HG03097 (cell line): Measurements from ENCODE around the gene MASP2.
"Not testable (repeated sequence)": the region's sequence is repeated elsewhere in the genome, so short reads cannot be mapped to it uniquely, and the experiment has no call there.

Experiments used
- ATAC-seq: cut with Tn5 transposase; IDR thresholded peaks from one replicate; pipeline ENCODE4 v1.9.1; 2021; ENCODE audit not compliant: unreplicated experiment, low FRiP score

Gene MASP2

DNA sequence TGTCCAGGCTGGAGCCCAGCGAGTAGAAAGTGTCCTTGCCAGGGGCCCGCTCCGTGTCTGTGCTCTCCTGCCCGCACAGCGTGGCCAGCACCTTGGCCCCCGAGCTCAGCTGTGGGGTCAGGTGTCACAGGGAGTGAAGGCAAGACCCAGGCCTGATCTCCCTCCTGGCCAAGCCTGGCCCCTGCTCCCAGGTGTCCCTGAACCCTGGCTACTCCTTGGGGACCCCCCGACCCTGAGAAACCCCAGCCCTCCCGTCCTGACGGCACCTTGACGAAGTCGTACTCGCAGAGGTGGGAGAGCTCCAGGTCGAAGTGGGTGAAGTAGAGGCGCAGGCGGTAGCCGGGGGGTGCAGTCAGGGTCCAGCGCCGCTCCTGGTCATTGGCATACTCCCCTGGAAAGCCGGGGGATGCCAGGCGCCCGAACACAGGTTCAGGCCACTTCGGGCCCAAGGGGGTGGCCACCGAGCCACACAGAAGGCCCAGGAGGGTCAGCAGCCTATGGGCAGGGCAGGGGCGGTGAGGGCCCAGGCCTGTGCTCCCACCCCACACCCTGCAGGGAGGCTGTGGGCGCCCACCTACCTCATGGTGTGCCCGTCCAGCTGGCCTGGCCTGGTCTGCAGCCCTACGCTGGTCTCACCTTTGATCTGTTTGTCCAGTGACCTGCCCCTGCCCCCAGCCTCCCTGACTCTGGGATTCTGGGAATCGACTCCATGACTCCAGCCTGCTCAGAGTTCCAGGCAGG is at the start of gene MASP2:
MASP2 (minus strand) TSS at position 615 of the 741 bp plus-strand sequence; CDS start at position 583, 32 bp downstream.
- ATAC-seq: no peak

DNA sequence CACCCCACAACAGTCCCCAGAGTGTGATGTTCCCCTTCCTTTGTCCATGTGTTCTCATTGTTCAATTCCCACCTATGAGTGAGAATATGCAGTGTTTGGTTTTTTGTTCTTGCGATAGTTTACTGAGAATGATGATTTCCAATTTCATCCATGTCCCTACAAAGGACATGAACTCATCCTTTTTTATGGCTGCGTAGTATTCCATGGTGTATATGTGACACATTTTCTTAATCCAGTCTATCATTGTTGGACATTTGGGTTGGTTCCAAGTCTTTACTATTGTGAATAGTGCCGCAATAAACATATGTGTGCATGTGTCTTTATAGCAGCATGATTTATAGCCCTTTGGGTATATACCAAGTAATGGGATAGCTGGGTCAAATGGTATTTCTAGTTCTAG is 36.7 kb upstream of the MASP2 start:
- ATAC-seq: not testable (repeated sequence)

DNA sequence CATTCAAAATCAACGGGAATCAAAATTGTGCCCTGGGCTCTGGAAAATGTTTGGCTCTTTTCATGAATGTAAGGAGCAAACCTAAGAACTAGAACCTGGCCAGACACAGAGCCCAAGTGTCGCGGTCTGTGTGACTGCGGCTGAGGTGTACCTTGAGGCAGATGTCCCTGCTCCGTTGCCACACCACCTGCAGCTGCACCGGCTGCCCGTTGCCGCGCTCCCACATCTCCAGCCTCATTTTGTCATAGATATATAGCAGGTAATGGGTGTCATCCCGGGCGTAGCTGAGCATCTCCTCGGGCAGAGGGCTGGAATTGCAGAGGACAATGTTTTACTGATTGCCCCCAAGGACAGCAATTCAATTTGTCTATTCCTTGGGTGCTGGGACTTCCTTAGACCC is 33.9 kb upstream of the MASP2 start:
- no peak for ATAC-seq

DNA sequence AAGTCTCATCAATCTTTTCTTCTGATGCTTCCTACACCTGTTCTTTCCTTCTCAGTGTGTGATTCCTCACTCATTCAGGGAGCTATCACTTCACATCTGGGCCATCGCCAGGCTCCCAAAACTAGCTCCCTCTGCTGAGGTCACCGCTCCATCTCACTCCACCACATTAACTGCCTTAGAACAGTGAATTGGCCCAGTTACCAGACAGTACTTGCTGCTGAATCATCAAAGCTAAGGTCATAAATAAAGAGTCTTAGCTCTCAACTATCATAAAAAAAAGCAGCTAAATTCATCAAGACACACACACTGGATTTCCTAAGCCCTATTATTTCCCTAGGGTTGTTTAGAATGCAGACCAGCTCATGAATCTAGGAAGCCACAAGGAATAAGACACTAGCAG is 31.6 kb upstream of the MASP2 start:
- no peak for ATAC-seq

DNA sequence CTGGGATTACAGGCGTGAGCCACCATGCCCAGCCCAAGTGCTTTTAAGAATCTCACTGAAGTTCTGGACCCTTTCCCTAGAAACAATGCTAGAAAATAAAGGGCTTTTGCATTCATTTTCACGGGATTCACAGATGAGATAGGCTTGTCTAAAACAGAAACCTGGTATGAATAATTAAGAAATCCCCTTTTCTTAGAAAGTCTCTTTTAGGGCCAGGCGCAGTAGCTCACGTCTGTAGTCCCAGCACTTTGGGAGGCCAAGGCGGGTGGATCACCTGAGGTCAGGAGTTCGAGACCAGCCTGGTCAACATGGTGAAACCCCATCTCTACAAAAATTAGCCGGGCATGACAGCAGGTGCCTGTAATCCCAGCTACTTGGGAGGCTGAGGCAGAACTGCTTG is 26.4 kb upstream of the MASP2 start:
- ATAC-seq: not testable (repeated sequence)

DNA sequence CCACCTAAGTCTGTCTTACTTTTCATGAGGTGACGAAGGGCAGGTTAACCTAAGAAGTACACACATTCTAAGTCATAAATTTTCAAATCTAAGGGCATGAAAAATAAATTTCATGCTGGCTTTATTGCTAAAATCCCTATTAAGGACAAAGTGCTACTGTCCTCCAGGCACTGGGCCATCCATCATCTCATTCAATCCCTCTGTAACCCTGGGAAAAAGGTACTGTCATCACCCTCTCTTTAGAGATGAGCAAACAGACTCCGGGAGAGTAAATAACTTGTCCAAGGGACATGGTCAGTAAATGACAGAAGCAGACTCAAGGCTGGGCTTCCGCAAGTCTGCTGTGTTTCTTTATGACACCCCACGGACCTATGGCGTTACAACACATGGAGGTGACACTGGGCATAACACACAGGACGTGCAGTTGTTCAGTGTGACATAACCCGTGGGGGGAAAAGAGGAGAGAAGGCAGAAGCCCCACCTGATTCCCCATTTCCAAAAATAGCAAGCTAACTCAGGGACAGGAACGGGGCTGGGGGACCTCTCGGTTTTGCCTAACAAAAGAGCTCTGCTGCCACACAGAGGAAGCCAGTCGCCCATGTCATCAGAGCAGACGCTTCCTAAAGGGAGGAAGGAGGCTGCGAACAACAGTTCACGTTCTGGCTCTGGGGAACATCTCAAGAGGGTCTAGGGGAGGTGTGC is 25.3 kb upstream of the MASP2 start:
- ATAC-seq: no peak

DNA sequence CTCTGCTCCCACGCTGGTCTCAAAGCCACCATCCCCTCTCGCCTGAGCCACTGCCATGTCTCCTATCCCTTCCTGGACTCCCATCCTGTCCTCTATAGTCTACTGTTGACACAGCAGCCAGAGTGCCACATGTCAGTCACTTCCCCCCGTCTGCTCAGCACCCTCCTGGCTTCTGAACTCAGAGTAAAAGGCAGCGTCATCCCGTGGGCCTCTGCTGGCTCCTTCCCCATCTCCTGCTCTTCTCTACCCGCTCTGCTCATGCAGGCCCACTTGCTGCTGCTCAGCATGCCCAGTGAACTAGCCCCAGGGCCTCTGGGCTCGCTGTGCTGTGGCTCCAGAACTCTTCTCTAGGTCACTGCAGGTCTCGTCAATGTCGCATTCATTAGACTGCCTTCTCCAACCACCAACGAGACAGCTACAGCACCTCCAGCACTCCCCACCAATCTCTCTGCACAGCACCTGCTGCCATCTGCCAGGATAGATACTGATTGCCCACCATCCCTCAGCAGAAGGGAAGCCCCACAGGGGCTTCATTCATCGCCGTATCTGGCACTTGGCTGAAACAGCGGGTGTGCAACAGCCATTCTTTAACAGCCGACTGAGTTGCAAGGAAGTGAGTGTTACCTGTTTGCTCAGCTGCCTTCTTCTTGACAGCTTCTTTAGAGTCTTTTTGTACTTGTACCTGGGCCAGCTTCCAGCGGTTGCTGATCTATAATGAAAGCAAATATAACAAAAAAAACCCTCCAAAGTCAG is 24.6 kb upstream of the MASP2 start:
- no peak for ATAC-seq

DNA sequence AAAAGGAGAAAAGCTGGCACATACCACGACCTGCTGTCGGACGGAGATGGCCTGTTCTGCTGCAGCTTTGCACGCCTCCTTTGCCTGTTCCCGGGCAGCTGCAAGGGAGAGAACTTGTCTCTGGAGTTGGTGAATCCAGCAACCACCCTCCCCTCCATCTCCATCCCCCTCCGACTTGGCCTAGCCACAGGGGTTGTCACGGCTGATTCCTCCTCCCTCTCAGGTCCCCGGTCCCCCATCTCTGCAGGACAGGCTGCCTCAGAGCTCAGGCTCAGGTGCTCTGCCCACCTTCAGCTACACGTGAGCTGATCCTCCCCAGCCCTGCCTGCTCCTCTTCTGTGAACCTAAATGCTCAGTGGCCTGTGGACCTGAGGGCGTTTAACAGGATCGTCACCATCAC is 23.8 kb upstream of the MASP2 start:
- ATAC-seq: no peak

DNA sequence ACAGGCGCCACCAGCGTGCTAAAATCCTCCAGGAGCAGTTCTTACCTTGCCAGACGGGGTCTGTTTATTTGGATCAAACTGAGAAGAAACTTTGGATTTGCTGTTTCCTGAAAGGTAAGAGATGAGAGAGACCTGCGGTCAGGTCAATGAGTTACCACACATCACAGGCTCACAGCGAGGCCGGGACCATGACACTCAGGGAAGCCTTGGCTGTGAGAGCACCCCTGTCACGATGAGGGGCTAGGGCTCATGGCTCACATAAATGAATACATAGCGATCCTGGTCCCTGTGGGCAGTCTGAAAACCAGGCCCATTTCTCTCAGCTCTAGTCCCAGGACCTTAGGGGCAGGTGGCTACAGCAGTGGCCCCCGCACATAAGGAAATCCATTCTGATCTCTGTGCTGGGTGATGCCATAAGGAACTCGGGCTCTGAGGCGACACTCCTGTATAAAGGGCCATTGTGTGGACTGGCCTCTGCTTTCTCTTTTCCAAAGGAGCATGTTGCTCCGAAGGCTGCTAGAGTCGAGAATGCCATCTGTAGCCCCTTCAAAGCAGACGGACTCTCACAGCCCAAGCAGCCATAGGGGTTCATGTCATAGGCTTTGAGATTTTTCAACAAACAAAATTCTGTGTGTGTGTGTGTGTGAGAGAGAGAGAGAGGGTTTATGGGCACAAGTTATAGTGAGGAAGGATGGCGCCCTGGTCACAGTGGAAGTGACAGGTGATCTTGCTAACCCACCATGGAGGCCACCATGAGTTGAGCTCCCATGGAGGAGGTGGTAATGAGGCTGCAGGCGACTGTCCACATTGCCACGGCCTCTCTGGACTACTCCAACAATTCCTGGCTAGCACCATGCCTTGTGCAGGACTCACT is 21.8 kb upstream of the MASP2 start:
- ATAC-seq: no peak

DNA sequence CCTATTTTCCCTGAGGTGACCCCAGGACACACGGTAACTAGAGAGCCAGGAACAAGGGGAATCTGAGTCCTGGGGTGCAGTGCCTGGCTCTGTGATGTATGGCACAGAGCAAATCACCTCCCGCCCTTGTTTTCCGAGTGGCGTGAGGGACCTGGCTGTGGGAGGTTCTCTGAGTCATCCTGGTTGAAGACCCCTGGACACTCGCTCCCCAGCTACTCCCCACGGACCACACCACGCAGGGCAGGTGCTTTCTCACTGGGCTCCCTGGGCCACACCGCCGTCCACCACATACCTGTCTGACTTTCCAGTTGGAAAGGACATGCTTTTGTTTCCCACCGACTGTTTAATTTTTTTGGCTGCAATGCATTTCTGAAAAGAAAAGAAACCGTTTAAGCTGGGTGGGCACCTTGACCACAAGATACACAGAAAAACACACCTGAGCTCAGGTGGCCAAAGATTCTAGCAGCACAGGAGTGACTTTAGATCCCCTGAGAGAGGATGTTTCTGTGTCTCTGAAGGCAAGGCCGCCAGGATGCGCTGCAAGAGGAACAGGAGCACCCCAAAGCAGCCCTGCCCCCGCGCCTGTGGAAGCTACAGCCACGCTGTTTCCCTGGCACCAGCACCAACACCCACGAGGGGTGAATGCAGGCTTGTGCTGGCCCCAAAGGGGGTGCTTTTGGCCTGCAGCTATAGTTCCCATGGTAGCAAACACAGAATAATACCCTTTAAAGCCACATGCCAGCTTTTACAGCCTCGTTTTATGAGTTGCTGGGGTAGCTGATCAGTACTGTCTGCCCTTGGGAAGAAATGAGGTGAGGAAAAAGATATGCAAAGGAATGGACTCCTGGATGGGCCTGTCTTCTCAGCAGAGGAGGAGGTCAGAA is 20.9 kb upstream of the MASP2 start:
- ATAC-seq: no peak

DNA sequence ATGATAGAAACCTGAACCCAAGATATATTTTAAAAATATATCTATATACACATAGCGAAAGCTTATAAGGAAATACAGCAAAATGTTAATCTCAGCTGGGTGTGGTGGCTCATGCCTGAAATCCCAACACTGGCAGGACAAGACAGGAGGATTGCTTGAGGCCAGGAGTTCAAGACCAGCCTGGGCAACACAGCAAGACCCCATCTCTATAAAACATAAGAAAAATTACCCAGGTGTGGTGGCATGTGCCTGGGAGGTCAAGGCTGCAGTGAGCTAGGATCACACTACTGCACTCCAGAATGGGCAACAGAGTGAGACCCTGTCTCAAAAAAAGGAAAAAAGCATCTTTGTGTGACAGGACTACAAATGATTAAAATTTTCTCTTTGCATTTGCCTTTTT is 18.8 kb upstream of the MASP2 start:
- no peak for ATAC-seq

DNA sequence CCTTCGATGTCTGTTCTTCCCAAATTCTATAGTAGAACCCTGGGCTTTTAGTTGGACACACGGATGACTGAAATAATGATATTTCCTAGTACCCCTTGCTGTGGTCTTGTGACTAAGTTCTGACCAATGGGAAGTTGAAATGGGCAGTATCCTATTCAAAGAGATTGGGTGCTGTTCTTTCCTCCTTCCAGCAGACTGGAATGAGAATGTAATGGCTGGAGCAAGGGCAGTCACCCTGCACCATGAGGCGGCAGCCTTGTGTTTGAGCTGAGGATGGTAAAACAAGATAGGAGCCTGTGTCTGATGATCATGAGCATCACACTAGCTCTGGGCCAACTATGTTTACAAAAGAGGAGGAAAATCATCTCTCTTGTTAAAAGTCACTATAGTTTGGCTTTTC is 17.9 kb upstream of the MASP2 start:
- ATAC-seq: no peak

DNA sequence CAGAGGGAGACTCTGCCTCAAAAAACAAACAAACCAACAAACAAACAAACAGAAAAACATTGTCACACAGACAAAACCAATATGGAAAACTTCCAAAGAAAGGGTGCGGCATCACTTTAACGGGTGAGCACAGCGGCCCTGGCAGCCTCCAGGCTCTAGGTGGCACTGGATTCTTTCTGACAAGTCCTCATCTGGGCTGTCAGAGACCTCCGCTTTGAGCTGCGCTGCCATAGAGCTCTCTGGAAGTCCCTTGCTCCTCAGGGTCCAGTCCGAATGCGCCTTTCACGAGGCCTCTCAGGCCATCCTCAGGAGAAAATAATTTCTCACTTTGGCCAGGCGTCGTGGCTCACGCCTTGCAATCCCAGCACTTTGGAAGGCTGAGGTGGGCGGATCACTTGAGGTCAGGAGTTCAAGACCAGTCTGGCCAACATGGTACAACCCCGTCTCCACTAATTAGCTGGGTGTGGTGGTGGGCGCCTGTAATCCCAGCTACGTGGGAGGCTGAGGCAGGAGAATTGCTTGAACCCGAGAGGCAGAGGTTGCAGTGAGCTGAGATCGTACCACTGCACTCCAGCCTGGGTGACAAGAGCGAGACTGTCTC is 17.0 kb upstream of the MASP2 start:
- not testable (repeated sequence) for ATAC-seq

DNA sequence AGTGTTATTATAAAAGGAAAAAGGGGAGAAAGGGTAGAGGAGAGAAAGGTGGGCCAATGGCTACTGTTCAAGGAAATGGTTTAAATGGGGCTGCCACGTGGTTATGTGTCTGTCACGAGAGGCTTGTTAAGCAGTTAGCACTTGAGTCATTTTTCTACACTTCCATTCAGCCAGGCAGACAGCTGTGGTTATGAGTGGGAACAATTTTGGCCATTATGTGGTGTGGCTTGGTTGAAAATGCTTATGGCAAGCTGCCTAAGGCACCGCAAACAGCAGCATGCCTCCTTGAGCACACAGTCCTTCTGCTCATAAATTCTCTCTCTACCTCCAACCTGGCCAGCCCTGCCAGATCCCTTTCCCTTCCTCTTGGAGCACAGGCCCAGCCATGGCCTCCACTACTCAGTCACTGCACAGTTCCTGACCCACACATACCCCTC is 15.9 kb upstream of the MASP2 start:
- no peak for ATAC-seq

DNA sequence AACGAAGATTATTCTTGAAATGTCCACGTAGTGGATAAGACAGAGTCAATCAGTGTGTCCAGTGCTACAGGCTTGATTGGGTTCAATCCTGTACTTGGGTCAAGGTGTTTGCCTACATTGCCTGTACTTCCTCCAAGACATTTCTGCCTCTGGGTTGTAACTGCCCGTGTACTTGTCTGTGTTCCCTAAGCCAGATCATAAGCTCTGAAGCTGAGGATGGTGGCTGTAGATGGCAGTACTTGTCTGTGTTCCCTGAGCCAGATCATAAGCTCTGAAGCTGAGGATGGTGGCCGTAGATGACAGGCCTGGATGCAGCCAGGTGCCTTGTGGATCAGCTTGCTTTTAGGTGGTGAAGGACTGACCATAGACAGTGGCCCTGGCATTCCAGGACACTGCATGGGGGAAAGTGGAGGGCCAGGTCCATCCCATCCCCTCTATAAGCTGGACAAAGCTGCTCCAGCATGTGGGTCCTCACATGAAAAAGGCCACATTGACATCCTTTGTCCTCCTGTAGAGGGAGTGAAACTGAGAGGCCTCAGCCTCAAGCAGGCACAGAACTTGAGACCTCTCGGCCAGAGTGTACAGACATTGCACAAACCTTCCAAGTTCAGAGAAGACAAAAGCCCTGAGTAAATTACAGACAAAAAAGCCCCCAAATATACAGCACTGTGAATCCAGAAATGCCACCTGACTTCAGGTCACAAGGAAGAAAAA is 14.8 kb upstream of the MASP2 start:
- no peak for ATAC-seq

DNA sequence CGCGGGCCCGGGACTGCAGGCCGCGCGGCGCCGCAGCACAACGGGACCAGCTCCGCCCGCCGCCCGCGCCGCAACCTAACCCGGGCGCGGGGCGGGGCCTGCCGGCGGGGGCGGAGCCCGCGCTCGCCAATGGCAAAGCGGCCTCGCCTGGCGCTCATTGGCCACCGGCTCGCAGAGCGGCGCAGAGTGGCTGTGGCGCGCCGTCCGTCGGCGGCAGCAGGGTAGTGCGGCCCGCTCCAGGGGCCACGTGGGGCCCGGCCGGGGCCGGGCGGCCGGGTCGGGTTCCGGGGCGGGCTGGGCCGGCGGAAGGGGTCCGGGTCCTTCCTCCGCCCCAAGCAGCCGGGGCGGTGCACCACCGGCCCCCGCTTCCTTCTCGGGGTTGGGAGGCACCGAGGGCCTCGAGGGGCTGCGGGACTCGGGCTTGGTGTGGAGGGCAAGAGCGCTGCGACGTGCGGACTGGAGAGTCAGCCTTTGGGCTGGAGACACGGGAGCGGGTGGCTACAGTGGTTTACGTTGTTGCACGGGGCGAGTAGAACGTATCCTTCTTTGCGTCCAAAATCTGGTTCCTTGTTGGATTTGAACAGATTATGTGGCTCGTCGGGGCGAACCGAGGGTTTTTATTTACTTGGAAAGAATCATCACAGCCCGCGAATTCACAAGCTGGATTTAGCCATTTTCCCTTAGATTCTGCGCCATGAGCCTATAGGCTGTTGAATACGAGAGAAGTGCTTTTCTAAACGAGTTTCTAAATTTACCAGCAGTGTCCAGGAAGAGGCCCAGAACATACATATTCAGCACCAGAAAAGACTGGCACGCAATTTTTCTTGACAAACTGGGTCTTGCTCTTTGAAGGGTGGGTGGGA is 13.2 kb upstream of the MASP2 start, which contains the start of gene SRM:
SRM (minus strand) TSS at position 51 of the 863 bp plus-strand sequence. CDS start 75 bp downstream, outside the sequence.
- peak; percentile 85 for ATAC-seq

DNA sequence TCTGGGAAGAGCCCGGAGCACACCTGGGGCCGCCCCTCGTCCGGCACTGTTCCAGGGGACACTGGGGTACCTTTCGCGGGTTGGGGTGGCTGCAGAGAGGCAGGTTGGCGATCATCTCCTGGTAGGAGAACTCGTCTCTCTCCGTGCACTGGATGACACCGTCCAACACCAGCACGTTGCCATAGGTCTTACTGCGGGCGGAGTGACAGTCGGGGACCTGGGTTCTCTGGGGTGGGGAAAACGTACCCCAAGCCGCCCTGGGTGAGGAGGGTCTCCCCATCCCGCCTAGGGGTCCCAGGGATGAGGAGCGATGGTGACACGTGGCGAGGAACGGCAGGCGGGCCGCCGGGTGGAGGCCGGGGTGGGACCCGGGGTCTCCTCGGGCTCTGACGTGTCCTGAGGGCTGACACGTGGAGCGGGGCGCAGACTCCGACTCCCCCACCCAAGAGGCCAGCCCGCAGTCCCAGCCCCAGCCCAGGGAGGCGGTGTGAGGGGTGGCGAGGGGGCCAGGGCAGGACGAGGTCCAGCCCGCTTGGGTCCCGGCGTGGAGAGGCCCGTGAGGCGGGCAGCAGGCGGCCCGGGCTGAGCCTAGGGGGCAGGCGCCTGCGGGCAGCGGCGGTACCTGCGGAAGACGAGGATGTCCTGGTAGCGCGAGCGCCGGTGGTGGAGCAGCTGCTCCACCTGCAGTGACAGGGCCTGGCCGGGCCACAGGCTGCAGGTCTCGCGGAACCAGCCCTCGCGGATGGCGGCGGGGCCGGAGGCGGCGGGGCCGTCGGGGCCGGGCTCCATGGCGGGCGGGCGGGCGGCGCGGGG is 12.3 kb upstream of the MASP2 start:
- peak; percentile 10 for ATAC-seq
